Caki2 (cell line): ENCODE measurements around the gene BCAS4. TPM values are rescaled to one million over a fixed set of nuclear protein-coding genes. Genes with fewer than 3 reads are reported as not detected.
A peak's percentile ranks its signal among the peaks of the same experiment; 100 is the strongest.
"Not testable (repeated sequence)": the region's sequence is repeated elsewhere in the genome, so short reads cannot be mapped to it uniquely, and the experiment has no call there.

ENCODE experiments used
- DNase-seq: peaks from one replicate; pipeline ENCODE4 v3.0.0-alpha.2; 2015; ENCODE audit warnings: low read depth
- in situ Hi-C: cut with HindIII; loops from 2 replicates; pipeline ENCODE4 v1.10.0; 2016; ENCODE audit warnings: low sequenced_read_pairs, low pct_unique_long_range_greater_than_20kb, mixed read lengths
- total RNA-seq: library from RNA; depleted of rRNA; stranded (reverse); fragments of >200 nt; shearing (Covaris generic); gene quantifications from 2 replicates; pipeline ENCODE4 v1.2.3, GENCODE V29; 2014; ENCODE audit warnings: low replicate concordance

Gene BCAS4
- total RNA-seq, 1 experiment from 2014 or later = 97.7 TPM

DNA sequence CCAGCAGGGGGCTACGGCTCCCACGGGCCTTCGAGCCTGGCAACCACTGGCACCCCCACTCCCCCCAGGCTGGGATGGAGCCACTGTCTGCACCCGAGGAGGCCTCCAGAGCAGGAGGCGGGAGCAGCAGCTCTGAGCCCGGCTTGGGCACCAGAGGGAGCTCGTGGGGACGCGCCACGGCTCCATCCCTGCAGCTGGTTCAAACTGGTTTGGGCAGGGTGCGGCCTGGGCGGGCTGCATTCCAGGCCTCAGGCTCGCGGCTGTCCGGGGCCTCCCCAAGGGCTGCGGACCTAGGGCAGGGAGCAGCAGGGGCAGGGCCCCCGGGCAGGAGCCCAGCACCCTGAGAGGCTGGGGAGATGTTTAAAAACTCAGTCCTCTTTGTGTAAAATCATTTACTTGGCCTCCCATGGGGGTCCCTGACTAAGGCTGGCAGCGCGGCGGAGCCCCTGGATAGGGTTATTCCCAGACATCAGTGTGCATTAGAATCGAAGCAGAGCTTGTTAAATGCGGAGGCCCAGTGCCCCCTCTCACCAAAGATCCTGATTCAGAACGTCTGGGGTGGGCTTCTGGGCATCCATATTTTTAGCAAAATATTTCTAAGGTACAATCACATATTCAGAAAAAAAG, 4.1 kb upstream of the BCAS4 start:
- DNase-seq = peak; percentile 89
- in situ Hi-C loops = no loop called here

- in situ Hi-C loops = no loop called here
- no peak for DNase-seq
Observed at GRCh38 chr20:50792708-50793574, 1.9 kb upstream of the BCAS4 start.

- DNase-seq = peak; percentile 52
- in situ Hi-C loops = not testable (repeated sequence)
Observed at GRCh38 chr20:50793575-50794016, 1.3 kb upstream of the BCAS4 start.

- in situ Hi-C loops = no loop called here
- DNase-seq = no peak
Observed at GRCh38 chr20:50794181-50794845, 548 bp upstream of the BCAS4 start.

DNA sequence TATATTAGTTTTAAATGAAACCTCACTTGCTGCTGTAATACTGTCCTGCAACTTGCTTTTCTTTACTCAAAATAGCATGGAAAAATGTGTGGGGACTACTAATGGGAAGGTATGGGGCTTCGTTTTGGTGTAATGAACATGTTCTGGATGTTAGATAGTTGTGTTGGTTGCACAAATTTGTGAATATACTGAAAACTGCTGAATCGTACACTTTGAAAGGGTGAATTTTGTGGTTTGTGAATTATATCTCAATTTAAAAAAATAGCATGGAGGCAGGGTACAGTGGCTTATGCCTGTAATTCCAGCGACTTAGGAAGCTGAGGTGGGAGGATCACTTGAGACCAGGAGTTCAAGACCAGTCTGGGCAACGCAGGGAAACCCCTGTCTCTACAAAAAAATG, 2.3 kb downstream of the BCAS4 start:
- in situ Hi-C loops = no loop called here
- DNase-seq = no peak

DNA sequence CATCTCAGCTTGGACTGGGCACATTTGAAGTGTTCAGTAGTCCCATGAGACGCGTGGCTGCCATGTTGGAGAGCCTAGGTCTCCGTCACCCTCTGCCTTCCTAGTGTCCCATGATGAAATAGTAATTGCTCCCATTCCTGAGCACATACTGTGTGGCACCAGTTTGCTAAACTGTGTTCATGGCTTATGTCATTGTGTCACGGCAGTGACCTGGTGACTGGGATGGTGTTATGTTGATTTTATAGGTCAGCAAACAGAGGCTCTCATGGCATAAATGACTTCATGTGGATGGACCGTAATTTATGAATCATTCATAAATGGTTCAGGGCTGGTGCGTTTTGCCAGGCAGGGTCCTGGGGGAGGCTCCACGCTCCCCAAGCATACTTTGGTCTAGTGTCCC, 3.8 kb downstream of the BCAS4 start:
- in situ Hi-C loops = no loop called here
- peak; percentile 46 for DNase-seq

DNA sequence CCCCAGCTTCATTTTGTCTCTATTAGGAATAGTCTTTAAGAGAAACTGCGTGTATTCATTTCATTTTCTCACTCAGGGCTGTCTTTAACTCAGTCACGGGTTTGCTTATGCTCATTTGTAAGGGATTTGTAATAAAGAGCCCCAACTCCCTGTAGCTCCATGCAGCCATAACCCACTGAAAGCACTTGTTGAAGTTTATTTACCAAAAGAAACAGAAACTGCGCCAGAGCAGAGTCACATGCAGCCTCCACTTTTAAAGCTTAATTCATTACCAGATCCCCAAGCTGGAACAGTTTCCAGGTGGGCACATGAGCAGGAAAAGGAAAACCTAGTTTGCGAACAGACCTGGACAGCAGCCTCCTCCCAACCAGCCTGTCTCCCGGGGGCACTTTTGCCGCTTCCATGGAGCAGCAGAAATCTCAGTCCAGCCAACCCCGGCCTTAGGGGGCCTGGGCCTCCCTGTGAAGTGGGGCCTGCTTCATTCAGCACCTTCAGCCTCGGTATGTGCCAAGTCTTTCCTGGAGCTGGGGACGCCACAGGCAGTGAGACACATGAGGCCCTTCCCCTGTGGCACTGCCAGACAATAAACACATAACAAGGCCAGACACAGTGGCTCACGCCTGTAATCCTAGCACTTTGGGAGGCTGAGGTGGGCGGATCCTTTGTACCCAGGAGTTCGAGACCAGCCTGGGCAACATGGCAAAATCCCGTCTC, 4.5 kb downstream of the BCAS4 start:
- in situ Hi-C loops = no loop called here
- DNase-seq = no peak

DNA sequence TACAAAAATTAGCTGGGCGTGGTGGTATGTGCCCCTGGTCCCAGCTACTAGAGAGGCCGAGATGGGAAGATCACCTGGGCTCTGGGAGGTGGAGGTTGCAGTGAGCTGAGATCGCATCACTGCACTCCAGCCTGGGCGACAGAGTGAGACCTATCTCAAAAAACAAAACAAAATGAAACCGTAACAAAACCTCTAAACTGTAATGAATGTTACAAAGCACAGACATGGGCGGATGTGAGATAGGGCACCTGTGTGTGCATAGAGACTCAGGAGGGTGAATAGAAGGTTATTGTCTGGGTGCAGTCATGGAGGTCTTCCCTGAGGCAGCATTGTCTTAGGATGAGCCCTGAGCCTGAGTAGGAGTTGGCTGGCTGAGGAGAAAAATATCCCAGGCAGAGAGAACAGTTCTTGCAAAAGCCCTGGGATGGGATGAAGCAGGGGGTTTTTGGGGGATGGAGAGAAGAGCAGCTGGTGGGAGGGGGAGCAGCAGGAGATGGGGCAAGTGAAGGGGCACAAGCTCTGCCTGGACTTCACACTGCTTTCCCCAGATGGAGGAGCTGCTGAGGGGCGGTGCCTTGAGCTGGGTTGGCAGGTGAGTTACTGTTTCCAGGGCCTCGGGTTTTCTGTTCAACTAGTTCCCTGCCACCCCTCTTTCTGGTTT, 5.2 kb downstream of the BCAS4 start:
- DNase-seq = no peak
- in situ Hi-C loops = no loop called here

- in situ Hi-C loops, DNase-seq: not testable (repeated sequence)
Observed at GRCh38 chr20:50800986-50801746, 6.3 kb downstream of the BCAS4 start.

DNA sequence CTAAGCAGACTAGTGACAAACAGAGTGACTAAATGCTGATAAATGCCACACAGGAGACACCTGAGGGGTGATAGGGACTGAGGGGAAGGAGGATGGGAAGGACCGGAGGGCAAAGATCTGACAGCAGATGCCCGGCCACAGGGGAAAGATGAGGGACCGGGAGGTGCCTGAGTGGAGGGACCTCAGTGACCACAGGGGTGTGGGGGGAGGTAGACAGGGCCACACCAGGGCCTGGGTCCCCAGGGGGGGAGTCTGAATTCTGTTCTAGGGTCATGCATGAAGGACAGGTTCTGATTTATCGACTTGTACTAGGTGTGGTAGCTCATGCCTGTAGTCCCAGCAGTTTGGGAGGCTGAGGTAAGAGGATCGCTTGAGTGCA, 6.9 kb downstream of the BCAS4 start:
- in situ Hi-C loops = no loop called here

DNA sequence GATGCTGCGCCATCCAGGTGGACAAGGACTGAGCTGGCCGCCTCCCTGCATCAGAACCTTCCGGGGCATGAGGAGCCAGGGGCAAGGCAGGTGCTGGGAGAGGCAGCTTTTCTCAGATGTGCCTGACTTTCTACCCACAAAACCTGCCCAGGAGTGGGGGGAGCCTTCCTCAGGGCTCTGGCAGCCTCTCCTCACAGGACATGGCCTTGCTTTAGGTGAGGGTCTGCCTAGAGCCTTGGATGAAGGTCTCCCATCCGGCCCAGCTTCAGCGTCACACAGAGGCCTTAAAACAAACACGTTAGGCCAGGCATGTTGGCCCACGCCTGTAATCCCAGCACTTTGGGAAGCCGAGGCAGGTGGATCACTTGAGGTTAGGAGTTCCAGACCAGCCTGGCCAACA, 7.4 kb downstream of the BCAS4 start:
- no peak for DNase-seq
- in situ Hi-C loops = no loop called here

More for the DNA sequence above, 6.9 kb downstream of the BCAS4 start:
- no peak for DNase-seq

DNA sequence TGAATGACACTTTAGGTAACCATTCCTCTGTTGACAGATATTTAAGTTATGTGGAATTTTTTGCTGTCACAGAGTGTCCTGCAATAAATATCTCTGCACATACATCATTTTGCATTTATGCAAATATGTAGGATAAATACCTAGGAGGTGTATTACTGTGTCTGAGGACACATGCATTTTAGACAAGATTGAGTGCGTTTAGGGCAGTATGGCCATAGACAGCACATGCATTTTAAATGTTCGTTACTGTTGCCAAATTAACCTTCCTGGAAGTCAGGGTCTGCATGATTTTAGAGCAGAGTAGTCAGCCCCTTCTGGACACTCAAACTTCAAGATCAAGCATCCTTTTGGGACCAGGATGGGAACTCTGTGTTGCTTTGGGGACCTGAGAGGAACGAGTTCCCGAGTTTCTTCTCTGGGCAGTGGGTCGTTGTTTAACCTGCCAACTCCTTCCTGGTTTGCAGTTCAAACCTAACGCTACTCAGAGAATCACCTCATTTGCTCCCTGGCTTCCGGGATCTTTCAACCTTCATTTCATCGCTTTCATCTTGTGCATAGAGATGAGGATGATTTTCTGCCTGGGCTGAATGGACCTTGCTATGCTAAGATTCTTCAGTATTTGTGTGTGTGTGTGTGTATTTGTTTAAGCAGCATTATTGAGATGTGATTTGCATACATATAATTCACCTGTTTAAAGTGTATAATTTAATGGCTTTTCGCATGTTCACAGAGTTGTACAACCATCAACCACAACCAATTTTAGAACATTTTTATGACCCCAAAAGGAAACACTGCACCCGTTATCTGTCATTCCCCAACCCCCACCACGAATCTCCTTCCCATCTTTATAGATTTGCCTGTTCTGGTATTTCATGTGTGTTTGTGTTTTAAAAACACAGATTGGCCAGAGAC, 9.8 kb downstream of the BCAS4 start:
- in situ Hi-C loops = no loop called here
- DNase-seq = no peak

DNA sequence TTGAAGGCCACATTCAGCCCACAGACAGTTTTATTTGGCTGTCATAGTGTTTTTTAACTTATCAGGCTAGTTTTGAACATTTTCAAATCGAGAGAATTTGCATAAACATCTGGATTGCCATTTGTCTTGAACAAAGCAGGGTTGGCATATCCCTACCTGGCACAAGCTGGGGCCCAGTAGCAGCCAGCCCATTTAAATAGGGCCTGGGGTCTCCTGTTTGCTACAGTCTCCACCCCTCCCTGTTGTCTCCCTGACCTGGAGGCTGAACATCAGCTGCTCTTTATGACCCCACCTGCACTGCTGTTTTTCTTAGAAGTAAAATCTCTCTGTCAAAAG, 10.5 kb downstream of the BCAS4 start:
- no peak for DNase-seq
- in situ Hi-C loops = no loop called here

GRCh38 chr20:50806126-50806768, 11.4 kb downstream of the BCAS4 start:
- in situ Hi-C loops = no loop called here
- no peak for DNase-seq

DNA sequence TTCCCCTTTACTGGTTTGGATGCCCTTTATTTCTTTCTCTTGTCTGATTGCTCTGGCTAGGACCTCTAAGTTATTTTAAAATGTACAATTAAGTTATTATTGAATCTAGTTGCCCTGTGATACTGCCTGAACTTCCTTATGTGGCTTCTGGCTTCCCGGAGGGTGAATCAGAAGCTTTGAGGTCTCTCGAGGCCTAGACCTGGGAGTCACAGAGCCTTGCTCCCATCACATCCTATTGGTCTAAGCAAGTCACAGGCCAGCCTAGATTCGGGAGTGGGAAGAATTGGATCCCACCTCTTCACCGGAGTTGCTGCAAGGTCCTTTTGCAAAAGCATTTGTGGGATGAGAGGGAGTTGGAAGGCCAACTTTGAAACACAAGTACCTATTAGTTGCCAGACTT, 15.2 kb downstream of the BCAS4 start:
- no peak for DNase-seq
- in situ Hi-C loops = no loop called here

DNA sequence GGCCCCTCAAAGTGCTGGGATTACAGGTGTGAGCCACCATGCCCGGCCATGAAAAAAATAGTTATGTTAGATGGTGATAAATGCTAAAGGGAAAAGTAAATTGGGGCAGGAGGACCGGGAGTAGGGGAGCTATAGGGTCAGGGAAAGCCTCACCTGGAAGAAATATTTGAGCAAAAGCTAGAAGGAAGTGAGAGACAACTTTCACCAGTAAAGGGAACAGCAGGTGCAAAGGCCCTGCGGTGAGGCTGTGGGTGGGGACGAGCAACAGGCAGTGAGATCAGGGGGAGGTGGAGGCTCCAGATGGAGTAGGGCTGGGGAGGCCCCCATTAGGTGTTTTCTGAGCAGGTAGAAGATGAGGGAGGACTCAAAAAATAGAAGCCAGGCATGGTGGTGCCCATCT, 16.0 kb downstream of the BCAS4 start:
- no peak for DNase-seq
- in situ Hi-C loops = no loop called here
